Nephron progenitor cell (in vitro differentiated cells): ENCODE data around the gene CCDC78.

Experiments used
- DNase-seq: peaks from one replicate; pipeline ENCODE4 v3.0.0; 2021
- H3K27ac Mint-ChIP-seq: 2 replicates; pipeline ENCODE4 v1.8.0; 2021; ENCODE audit warnings: mild to moderate bottlenecking, moderate library complexity, mixed read lengths
- H3K27me3 Mint-ChIP-seq: 2 replicates; pipeline ENCODE4 v1.8.0; 2021; ENCODE audit warnings: mild to moderate bottlenecking, low read depth, mixed read lengths; ENCODE audit not compliant: poor library complexity
- H3K36me3 Mint-ChIP-seq: 2 replicates; pipeline ENCODE4 v1.8.0; 2021; ENCODE audit warnings: low read depth, mixed read lengths
- H3K4me1 Mint-ChIP-seq: 2 replicates; pipeline ENCODE4 v1.8.0; 2021; ENCODE audit warnings: mixed read lengths
- H3K4me3 Mint-ChIP-seq: 2 replicates; pipeline ENCODE4 v1.8.0; 2021; ENCODE audit warnings: mild to moderate bottlenecking, moderate library complexity, mixed read lengths
- H3K9me3 Mint-ChIP-seq: 2 replicates; pipeline ENCODE4 v1.8.0; 2021; ENCODE audit warnings: mild to moderate bottlenecking, moderate library complexity, mixed read lengths
- CTCF ChIP-seq: fragments of 200-600 bp; sonication (generic); IDR thresholded peaks from 2 replicates; pipeline ENCODE4 v1.5.0; 2021; ENCODE audit warnings: antibody characterized with exemption

CCDC78 gene

GRCh38 chr16:674214-674881 lies 51.9 kb downstream of the CCDC78 start:
- DNase-seq: no peak
- Mint-ChIP-seq H3K36me3 (no peaks in the 10 kb centered on the region), H3K4me3 (no peak overlapping the region), H3K4me1 (peaks cover 12% of the 10 kb centered on the region), H3K9me3 (no peaks in the 10 kb centered on the region), H3K27me3 (peaks cover 18% of the 10 kb centered on the region), H3K27ac (no peak overlapping the region)
- no peak for TF ChIP-seq CTCF

- TF ChIP-seq CTCF: no peak
- H3K4me3 Mint-ChIP-seq: no peak overlapping the region
- H3K36me3 Mint-ChIP-seq: no peaks in the 10 kb centered on the region
- H3K4me1 Mint-ChIP-seq: peaks cover 7% of the 10 kb centered on the region
- H3K27me3 Mint-ChIP-seq: peaks cover 15% of the 10 kb centered on the region
- H3K27ac Mint-ChIP-seq: no peak overlapping the region
- H3K9me3 Mint-ChIP-seq: no peaks in the 10 kb centered on the region
- DNase-seq: no peak
Measured at GRCh38 chr16:673399-673991, 52.7 kb downstream of the CCDC78 start.

- no peaks in the 10 kb centered on the region for H3K9me3 Mint-ChIP-seq
- no peaks in the 10 kb centered on the region for H3K36me3 Mint-ChIP-seq
- H3K4me3 Mint-ChIP-seq: no peak overlapping the region
- no peak for TF ChIP-seq CTCF
- H3K27me3 Mint-ChIP-seq: peaks cover 15% of the 10 kb centered on the region
- H3K4me1 Mint-ChIP-seq: peaks cover 8% of the 10 kb centered on the region
- no peak for DNase-seq
- no peak overlapping the region for H3K27ac Mint-ChIP-seq
Measured at GRCh38 chr16:672851-673250, 53.4 kb downstream of the CCDC78 start.
